GM12891 (cell line): ENCODE data around the gene MRPS17. TPM values are rescaled to one million over a fixed set of nuclear protein-coding genes. Genes with fewer than 3 reads are reported as not detected.
"Not testable (repeated sequence)": the region's sequence is repeated elsewhere in the genome, so short reads cannot be mapped to it uniquely, and the experiment has no call there.

ENCODE experiments used
- DNase-seq: peaks from one replicate; pipeline ENCODE4 v3.0.0; 2011; ENCODE audit warnings: low spot score; ENCODE audit not compliant: insufficient read length
- FAIRE-seq: peaks from 2 replicates; lab custom pipeline; 2011; peaks lifted over from hg19 to GRCh38; lab: Jason Lieb, UNC
- PAX5 ChIP-seq: IDR thresholded peaks from 2 replicates; pipeline ENCODE4 v1.6.1; 2011; ENCODE audit warnings: low read length, moderate library complexity, mild to moderate bottlenecking; ENCODE audit not compliant: insufficient read depth, severe bottlenecking
- POLR2A ChIP-seq: IDR thresholded peaks from 2 replicates; pipeline ENCODE4 v1.6.1; 2011; ENCODE audit warnings: low read depth, low read length, control low read depth
- POLR2AphosphoS5 ChIP-seq: IDR thresholded peaks from 2 replicates; pipeline ENCODE4 v1.6.1; 2011; ENCODE audit warnings: low read depth, low read length, control low read depth
- POU2F2 ChIP-seq: IDR thresholded peaks from 2 replicates; pipeline ENCODE4 v1.6.1; 2011; ENCODE audit warnings: low read depth, mild to moderate bottlenecking, control low read depth, low read length, moderate library complexity
- SPI1 ChIP-seq: IDR thresholded peaks from 2 replicates; pipeline ENCODE4 v1.6.1; 2011; ENCODE audit warnings: low read depth, low read length, control low read depth
- TAF1 ChIP-seq: IDR thresholded peaks from 2 replicates; pipeline ENCODE4 v1.6.1; 2011; ENCODE audit warnings: low read depth, low read length, control low read depth
- polyA plus RNA-seq: library from polyadenylated mRNA; unstranded; fragments of >200 nt; gene quantifications from one replicate; pipeline ENCODE4 v1.2.1, GENCODE V29; 2012; ENCODE audit warnings: low read depth, missing spikeins, inconsistent platforms; ENCODE audit not compliant: missing spikeins

The MRPS17 gene
- polyA plus RNA-seq: 18.3 TPM

DNA sequence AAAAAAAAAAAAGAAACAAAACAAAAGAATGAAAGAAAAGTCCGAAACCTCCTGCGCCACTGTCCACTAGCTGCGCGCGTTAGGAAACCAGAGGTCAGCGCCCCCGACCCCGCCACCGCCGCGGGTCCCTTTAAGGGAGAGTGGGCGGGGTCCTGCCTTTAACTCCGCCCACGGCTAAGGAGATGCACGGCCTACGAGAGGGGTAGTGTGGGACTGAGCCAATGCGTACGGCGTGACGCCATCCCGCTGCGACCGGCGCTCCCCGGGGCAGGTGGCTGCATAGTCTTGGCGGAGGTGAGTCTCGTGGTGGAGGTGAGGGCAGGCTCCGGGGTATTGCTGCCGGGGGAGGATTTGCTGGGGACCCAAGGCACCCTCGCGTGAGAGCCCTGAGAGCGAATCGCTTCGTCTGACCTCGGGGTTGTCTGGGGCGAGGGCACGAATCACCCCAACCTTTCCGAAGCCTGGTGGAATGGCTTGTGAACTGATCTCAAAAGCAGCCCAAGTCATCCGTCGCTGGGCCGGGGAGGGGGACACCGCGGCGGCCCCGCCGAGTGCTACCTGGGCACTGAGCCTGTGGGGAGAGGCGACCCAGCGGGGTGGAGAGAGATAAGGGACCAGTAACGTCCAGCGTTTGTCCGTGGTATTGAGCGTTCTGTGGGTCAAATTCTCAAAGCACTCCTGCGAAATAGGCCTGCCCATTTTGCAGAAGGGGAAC is at the start of gene MRPS17:
Gene MRPS17 (plus strand): TSS at position 241 of the 715 bp plus-strand sequence. CDS start 1,319 bp downstream, outside the sequence.
- DNase-seq: peak; percentile 100
- TF ChIP-seq TAF1 (peak; percentile 92), POU2F2 (peak; percentile 90), PAX5 (no peak), POLR2A (peak; percentile 96), POLR2AphosphoS5 (peak; percentile 96), SPI1 (no peak)
- peak; percentile 100 for FAIRE-seq

DNA sequence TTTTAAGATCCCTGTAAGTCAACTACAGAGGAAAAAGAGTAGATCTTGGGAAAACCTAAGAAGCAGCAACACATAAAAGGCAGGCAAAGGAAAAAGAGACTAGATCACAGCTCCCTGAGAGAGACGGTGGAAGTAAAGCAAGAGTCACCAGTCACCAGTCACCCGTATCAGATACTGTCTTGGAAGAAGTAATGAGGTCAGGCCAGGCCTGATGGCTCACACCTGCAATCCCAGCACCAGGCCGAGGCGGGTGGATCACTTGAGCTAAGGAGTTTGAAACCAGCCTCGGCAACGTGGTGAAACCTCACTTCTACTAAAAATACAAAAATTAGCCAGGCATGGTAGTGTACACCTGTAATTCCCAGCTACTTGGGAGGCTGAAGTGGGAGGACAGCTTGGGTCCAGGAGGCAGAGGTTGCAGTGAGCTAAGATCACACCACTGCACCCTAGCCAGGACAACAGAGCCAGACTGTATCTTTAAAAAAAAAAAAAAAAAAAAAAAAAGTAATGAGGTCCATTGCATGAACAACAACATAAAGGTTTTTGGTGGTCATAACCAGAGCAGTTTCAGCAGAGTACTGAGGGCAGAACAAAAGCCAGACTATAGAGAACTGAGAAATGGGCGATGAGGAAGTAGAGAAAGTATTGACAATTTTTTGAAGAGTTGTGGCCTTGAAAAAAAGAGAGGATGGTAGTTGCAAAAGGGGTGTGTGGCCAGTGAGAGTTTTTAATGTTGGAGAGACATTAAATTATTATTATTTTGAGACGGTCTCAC is 47.5 kb upstream of the MRPS17 start:
- peak; percentile 40 for FAIRE-seq
- DNase-seq: peak; percentile 7

DNA sequence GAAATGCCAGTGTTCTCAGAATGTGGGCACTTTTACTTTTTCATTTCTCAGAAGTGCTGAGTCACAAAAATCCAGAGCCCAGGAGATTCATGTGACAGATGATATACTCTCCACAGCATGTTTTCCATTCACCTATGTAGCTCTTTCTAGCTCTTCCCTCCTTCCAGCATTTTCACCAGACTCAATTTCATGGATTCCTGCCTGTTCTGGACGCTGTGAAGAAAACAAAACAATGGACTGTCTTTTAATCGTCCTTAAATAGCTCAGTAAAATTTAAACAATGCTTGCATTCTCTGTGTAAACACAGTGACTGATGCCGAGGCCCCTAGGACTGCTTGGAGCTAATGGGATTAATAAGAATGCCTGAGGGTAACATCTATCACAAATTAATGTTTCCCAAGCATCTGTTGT is 38.9 kb upstream of the MRPS17 start:
- TF ChIP-seq PAX5 (no peak), SPI1 (no peak), POLR2AphosphoS5 (no peak), TAF1 (no peak), POLR2A (no peak), POU2F2 (no peak)
- DNase-seq: no peak
- no peak for FAIRE-seq

More for the DNA sequence above, 47.5 kb upstream of the MRPS17 start:
- TF ChIP-seq TAF1 (no peak), SPI1 (peak; percentile 85), POLR2AphosphoS5 (no peak)

DNA sequence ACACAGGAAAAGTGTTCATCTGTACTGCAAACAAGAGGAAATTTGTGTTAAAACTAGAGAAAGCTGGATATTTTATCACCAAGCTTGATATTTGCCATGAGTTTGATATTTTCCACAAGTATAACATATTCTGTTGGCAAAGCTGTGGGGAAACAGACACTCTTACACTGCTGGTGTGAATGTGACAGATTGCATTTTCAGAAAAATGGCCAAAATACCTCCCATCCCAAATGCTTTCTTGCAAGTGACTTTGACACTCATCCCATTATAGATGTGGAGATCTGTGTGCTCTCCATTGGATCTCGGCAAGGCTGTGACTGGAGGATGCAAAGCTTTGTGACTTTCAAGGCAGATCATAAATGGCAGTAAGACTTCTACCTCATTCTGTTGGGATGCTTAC is 33.9 kb upstream of the MRPS17 start:
- TF ChIP-seq POLR2AphosphoS5: no peak
- TF ChIP-seq POLR2A: no peak
- no peak for TF ChIP-seq TAF1
- TF ChIP-seq SPI1: no peak
- TF ChIP-seq POU2F2: no peak
- TF ChIP-seq PAX5: no peak
- no peak for DNase-seq
- no peak for FAIRE-seq

DNA sequence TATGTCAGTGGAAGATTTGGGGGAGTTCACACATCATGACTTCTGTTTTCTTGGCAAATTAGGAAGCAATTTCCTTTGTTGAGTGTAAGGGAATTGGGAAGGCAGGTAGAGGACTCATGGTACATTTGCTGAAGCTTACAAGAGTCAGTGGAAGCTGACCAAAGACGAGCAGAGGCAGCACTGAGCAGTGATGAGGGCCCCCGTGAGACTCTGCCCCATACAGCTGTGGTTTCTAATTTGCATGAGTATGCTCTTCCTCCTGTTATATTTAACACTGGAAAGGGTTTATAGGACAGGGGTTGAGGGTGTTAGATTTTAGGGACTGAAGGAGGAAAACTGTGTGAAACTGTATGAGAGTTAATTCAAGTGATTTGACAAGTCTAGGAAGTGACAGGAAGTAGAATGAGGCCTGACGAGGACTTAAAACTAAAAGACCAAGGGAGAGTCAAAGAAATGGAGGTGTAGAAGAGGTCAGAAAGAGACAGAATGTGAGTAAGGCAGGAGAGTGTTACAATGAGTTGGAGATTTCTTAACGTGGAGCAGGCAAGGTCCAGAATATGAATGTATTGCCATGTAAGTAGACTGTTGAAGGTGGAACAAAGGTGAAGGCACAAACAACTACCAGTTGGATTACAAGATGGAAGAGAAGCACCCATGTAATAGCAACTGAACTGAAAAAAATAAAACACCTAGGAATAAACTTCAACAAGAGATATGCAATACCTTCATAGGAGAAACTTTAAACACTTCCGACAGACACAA is 23.5 kb upstream of the MRPS17 start:
- no peak for DNase-seq
- TF ChIP-seq SPI1 (no peak), POLR2A (peak; percentile 36; the same call in 1 of the 2 replicates), POLR2AphosphoS5 (peak; percentile 42; the same call in 1 of the 2 replicates), POU2F2 (no peak)
- no peak for FAIRE-seq

DNA sequence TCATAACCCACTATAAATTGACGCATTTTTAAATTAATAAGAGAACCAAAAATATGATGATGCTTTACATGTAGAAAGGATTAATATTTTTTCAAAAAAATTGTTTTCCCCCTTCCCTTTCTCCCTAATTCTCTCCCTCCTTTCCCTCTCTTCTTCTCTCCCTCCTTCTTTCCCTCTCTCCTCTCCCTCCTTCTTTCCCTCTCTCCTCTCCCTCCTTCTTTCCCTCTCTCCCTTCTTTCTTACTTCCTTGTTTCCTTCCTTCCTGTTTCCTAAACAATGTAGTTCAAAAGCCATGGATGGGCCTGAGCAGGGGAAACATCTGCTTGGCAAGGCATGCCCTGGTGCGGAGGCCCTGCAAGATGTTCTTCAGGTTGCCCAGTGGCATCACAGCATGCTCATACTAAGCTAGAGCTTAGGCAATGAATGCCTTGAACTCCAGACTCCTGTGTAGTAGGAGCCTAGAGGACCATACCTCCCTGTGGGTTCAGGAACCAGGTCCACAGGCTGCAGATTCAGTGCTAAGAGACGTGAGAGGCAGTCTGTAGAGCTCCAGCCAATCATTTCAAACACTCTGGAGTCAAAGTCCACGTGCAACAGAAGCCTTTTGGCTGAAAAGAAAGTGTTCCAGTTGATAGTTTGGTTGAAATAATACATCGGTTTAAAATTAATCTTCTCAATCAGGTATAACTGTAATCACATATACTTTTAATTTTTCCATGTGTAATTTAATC is 20.1 kb upstream of the MRPS17 start:
- DNase-seq: no peak

DNA sequence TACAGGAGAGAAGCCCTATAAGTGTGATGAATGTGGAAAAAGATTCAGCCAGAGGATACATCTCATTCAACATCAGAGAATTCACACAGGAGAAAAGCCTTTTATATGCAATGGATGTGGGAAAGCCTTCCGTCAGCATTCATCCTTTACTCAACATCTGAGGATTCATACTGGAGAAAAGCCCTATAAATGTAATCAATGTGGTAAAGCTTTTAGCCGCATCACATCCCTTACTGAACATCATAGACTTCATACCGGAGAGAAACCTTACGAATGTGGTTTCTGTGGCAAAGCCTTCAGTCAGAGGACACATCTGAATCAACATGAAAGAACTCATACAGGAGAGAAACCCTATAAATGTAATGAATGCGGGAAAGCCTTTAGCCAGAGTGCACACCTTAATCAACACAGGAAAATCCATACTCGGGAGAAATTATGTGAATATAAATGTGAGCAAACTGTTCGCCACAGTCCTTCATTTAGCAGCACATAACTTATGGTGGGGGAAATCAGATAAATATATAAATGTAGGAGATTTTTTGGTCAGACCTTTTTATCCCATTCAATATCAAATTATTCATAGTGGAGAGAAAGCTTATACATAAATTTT is 12.1 kb upstream of the MRPS17 start:
- DNase-seq: no peak
- no peak for FAIRE-seq
- TF ChIP-seq SPI1: no peak
- TF ChIP-seq POLR2A: no peak
- TF ChIP-seq POU2F2: no peak
- no peak for TF ChIP-seq TAF1
- TF ChIP-seq POLR2AphosphoS5: no peak
- no peak for TF ChIP-seq PAX5

More for the DNA sequence above, 20.1 kb upstream of the MRPS17 start:
- no peak for FAIRE-seq
- TF ChIP-seq SPI1: no peak
- TF ChIP-seq POLR2AphosphoS5: no peak
- TF ChIP-seq PAX5: no peak
- TF ChIP-seq TAF1: no peak
- no peak for TF ChIP-seq POLR2A
- no peak for TF ChIP-seq POU2F2

DNA sequence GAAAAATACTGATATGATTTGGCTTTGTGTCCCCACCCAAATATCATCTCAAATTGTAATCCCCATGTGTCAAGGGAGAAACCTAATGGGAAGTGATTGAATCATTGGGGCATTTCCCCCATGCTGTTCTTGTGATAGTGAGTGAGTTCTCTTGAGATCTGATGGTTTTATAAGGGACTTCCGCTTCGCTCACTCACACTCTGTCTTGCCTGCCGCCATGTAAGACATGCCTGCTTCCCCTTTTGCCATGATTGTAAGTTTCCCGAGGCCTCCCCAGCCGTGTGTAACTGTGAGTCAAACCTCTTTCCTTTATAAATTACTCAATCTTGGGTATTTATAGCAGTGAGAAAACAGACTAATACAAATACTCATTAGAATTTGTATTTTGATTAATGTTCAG is 5.1 kb upstream of the MRPS17 start:
- TF ChIP-seq POLR2AphosphoS5 (no peak), POU2F2 (no peak), POLR2A (no peak), TAF1 (no peak), SPI1 (no peak), PAX5 (no peak)
- no peak for FAIRE-seq
- DNase-seq: no peak

DNA sequence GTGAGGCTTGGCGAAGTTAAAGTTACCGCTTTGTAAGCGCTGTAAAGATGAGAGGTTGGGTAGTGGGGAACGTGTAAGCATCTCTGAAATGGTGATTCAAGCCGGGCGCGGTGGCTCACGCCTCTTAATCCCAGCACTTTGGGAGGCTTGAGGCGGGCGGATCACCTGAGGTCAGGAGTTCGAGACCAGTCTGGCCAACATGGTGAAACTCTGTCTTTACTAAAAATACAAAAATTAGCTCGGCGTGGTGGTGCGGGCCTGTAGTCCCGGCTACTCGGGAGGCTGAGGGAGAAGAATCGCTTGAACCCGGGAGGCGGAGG is 635 bp downstream of the MRPS17 start:
- DNase-seq, FAIRE-seq: not testable (repeated sequence)
